WERI-Rb-1 (cell line): Measurements from ENCODE around the gene HPCAL1.

Source experiments
- DNase-seq: peaks from one replicate; pipeline ENCODE4 v3.0.0-alpha.2; 2020
- H3K27ac ChIP-seq: fragments of 250-450 bp; sonication (Bioruptor Pico); 2 replicates; pipeline ENCODE4 v1.5.1; 2020; ENCODE audit warnings: mild to moderate bottlenecking, moderate library complexity
- H3K27me3 ChIP-seq: fragments of 250-450 bp; sonication (Bioruptor Pico); 2 replicates; pipeline ENCODE4 v1.5.1; 2021; ENCODE audit warnings: mild to moderate bottlenecking, low read depth, moderate library complexity; ENCODE audit not compliant: insufficient read depth, severe bottlenecking
- H3K36me3 ChIP-seq: fragments of 250-450 bp; sonication (Bioruptor Pico); 2 replicates; pipeline ENCODE4 v1.5.1; 2020; ENCODE audit warnings: mild to moderate bottlenecking, moderate library complexity
- H3K4me3 ChIP-seq: 2 replicates; pipeline ENCODE4 v1.5.1; 2011; ENCODE audit warnings: low read depth, mild to moderate bottlenecking, control low read depth, low read length
- H3K9me3 ChIP-seq: fragments of 250-450 bp; sonication (Bioruptor Pico); 2 replicates; pipeline ENCODE4 v1.5.1; 2021; ENCODE audit warnings: mild to moderate bottlenecking, moderate library complexity; ENCODE audit not compliant: severe bottlenecking
- CTCF ChIP-seq: IDR thresholded peaks from 2 replicates; pipeline ENCODE4 v1.5.1; 2011; ENCODE audit warnings: low read depth, mild to moderate bottlenecking, control low read depth, inconsistent platforms, low read length

Gene HPCAL1

DNA sequence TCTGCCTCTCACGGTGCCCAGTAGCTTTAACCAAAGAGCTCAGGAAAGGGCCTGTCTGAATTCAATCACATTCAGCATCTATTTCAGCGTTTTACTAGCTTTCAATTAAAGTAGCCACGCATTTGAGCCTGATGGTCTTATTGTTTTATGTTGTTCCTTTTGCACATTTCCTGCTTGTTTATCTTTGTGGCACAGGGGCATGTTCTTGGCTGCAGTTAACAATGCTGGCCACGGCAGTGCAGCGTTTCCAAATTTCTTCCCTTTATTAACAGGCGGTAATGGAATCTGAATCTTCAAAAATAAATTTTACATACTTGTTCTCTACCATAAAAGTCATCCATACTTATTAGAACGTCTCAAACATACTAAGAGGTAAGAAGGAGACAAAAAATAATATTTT, 46.2 kb downstream of the HPCAL1 start:
- H3K4me3 ChIP-seq: no peak overlapping the region
- no peaks in the 10 kb centered on the region for H3K9me3 ChIP-seq
- TF ChIP-seq CTCF: no peak
- H3K36me3 ChIP-seq: no peaks in the 10 kb centered on the region
- H3K27ac ChIP-seq: no peak overlapping the region
- no peaks in the 10 kb centered on the region for H3K27me3 ChIP-seq
- DNase-seq: no peak

GRCh38 chr2:10350761-10351160, 48.1 kb downstream of the HPCAL1 start:
- DNase-seq: no peak
- H3K27ac ChIP-seq: no peak overlapping the region
- TF ChIP-seq CTCF: no peak

DNA sequence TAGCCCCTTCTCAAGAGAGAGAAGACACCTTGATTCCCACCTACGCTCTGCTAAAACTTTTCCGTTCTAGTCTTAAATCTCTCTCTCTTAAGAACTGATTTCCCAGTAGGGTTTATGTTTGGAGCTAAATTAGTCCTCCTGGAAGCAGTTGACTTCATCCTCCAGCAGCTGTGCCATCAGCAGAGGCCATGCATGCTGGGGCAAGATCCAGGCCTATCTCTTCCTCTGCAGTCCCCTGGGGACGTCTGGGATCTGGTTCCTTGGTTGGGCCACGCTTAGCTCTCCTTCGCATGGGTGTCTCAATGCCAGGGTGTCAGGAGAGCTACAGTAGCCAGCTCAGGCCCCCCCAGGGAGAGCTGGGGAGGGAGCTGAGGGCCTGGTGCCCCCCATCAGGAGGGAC, 49.7 kb downstream of the HPCAL1 start:
- DNase-seq: no peak
- TF ChIP-seq CTCF: no peak
- Histone ChIP-seq H3K27me3 (no peaks in the 10 kb centered on the region), H3K4me3 (no peak overlapping the region), H3K9me3 (no peaks in the 10 kb centered on the region), H3K36me3 (no peaks in the 10 kb centered on the region; the same call in none of the 2 replicates), H3K27ac (no peak overlapping the region)

More at GRCh38 chr2:10350761-10351160, 48.1 kb downstream of the HPCAL1 start:
- Histone ChIP-seq H3K4me3 (no peak overlapping the region), H3K36me3 (no peaks in the 10 kb centered on the region; the same call in none of the 2 replicates), H3K9me3 (no peaks in the 10 kb centered on the region), H3K27me3 (no peaks in the 10 kb centered on the region)

GRCh38 chr2:10352972-10353371, 50.3 kb downstream of the HPCAL1 start:
- Histone ChIP-seq H3K4me3 (no peak overlapping the region), H3K36me3 (no peaks in the 10 kb centered on the region; the same call in none of the 2 replicates), H3K27ac (no peak overlapping the region), H3K27me3 (no peaks in the 10 kb centered on the region), H3K9me3 (no peaks in the 10 kb centered on the region)
- no peak for TF ChIP-seq CTCF
- no peak for DNase-seq

DNA sequence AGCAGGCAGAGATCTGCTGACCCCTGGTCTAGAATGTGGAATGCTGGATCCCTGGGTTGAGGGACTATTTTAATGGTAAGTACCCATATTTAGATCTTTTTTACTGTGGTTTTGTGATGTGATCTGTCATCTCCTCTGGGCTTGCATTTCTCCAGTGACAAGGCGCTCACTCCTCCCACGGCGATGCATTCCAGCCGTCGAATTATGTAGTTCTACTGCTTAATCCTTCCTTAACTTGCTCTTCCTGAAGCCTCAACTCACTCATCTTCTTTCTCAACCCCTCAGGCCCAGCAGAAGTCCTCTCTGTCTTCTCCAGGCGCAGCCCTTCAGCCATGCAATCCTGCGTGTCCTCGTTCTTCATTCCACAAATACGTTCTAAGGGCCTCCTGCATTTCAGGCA, 51.2 kb downstream of the HPCAL1 start:
- Histone ChIP-seq H3K4me3 (no peak overlapping the region), H3K27ac (no peak overlapping the region), H3K27me3 (no peaks in the 10 kb centered on the region), H3K36me3 (no peaks in the 10 kb centered on the region; the same call in none of the 2 replicates), H3K9me3 (no peaks in the 10 kb centered on the region)
- DNase-seq: no peak
- no peak for TF ChIP-seq CTCF

GRCh38 chr2:10354399-10354798, 51.7 kb downstream of the HPCAL1 start:
- Histone ChIP-seq H3K27me3 (no peaks in the 10 kb centered on the region), H3K27ac (no peak overlapping the region), H3K4me3 (no peak overlapping the region), H3K9me3 (no peaks in the 10 kb centered on the region), H3K36me3 (no peaks in the 10 kb centered on the region; the same call in none of the 2 replicates)
- no peak for TF ChIP-seq CTCF
- DNase-seq: no peak
